ENCODE measurements around the gene NRROS.

Gene NRROS

GRCh38 chr3:196625331-196625730 is 14.2 kb upstream of the NRROS start:
- Histone ChIP-seq H2BK120ac (ENCODE audit: low read depth, low read length) (no peak overlapping the region), H3K36me3 (ENCODE audit: control insufficient read depth, insufficient read depth, low read length) (no peaks in the 10 kb centered on the region), H4K5ac (ENCODE audit: low read length) (no peak overlapping the region), H4K8ac (ENCODE audit: low read depth, low read length) (no peak overlapping the region), H2BK15ac (replicated peaks; ENCODE audit: low read depth) (no peak overlapping the region), H3K79me2 (ENCODE audit: control insufficient read depth, insufficient read depth, low read length) (no peaks in the 10 kb centered on the region), H3K4me3 (ENCODE audit: low read length) (no peak overlapping the region), H3K56ac (ENCODE audit: low read length) (no peak overlapping the region), H3K4me2 (ENCODE audit: low read length) (no peak overlapping the region), H3K9ac (ENCODE audit: low read length) (no peak overlapping the region), H3K23ac (ENCODE audit: low read length) (no peak overlapping the region), H3K4ac (ENCODE audit: low read depth, low read length) (no peak overlapping the region), H3K27me3 (ENCODE audit: insufficient read depth, low read length, poor library complexity) (no peaks in the 10 kb centered on the region), H3K27ac (ENCODE audit: low read depth, low read length) (no peak overlapping the region), H2BK5ac (ENCODE audit: low read length) (no peak overlapping the region), H2AK5ac (ENCODE audit: low read length) (no peak overlapping the region), H3K4me1 (ENCODE audit: control insufficient read depth, low read depth, low read length) (no peaks in the 10 kb centered on the region), H3K18ac (ENCODE audit: low read length) (no peak overlapping the region), H3K79me1 (ENCODE audit: low read length) (no peaks in the 10 kb centered on the region)
- no peak for DNase-seq
- no CpG with 5 or more reads among the region's 6 CpGs for WGBS (ENCODE audit: extremely low coverage, insufficient coverage, low lambda C conversion rate)

DNA sequence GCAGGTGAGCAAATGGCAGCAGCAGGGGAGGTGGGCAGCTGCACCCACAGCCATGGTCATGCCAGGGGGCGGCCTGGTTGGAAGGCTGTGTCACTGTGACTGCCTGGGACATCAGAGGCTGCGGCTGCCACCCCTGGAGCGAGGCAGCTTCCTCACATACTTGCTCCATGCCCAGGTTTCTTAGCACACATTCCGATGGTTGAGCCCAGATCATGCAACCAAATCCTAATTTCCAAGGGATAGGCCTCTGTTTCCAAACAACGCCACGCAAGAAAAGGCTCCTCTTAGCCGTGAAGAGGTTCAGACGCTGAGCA is 11.6 kb upstream of the NRROS start:
- Histone ChIP-seq H3K23ac (ENCODE audit: low read length) (no peak overlapping the region), H4K5ac (ENCODE audit: low read length) (no peak overlapping the region), H3K9ac (ENCODE audit: low read length) (no peak overlapping the region), H2BK5ac (ENCODE audit: low read length) (no peak overlapping the region), H4K8ac (ENCODE audit: low read depth, low read length) (no peak overlapping the region), H3K36me3 (ENCODE audit: control insufficient read depth, insufficient read depth, low read length) (no peaks in the 10 kb centered on the region), H3K27me3 (ENCODE audit: insufficient read depth, low read length, poor library complexity) (no peaks in the 10 kb centered on the region), H3K56ac (ENCODE audit: low read length) (peak overlapping the region; percentile 52), H2AK5ac (ENCODE audit: low read length) (no peak overlapping the region), H2BK15ac (replicated peaks; ENCODE audit: low read depth) (no peak overlapping the region), H2BK120ac (ENCODE audit: low read depth, low read length) (no peak overlapping the region), H3K27ac (ENCODE audit: low read depth, low read length) (no peak overlapping the region), H3K4me2 (ENCODE audit: low read length) (no peak overlapping the region), H3K18ac (ENCODE audit: low read length) (no peak overlapping the region), H3K4me1 (ENCODE audit: control insufficient read depth, low read depth, low read length) (peaks cover 3% of the 10 kb centered on the region), H3K4ac (ENCODE audit: low read depth, low read length) (no peak overlapping the region), H3K79me1 (ENCODE audit: low read length) (no peaks in the 10 kb centered on the region), H3K79me2 (ENCODE audit: control insufficient read depth, insufficient read depth, low read length) (no peaks in the 10 kb centered on the region), H3K4me3 (ENCODE audit: low read length) (no peak overlapping the region)
- WGBS (ENCODE audit: extremely low coverage, insufficient coverage, low lambda C conversion rate): no CpG with 5 or more reads among the region's 8 CpGs
- no peak for DNase-seq

- H3K27ac ChIP-seq (ENCODE audit: low read depth, low read length): no peak overlapping the region
- no peaks in the 10 kb centered on the region for H3K79me2 ChIP-seq (ENCODE audit: control insufficient read depth, insufficient read depth, low read length)
- WGBS (ENCODE audit: extremely low coverage, insufficient coverage, low lambda C conversion rate): no CpG with 5 or more reads among the region's 2 CpGs
- no peak overlapping the region for H3K9ac ChIP-seq (ENCODE audit: low read length)
- H2BK120ac ChIP-seq (ENCODE audit: low read depth, low read length): no peak overlapping the region
- H3K27me3 ChIP-seq (ENCODE audit: insufficient read depth, low read length, poor library complexity): no peaks in the 10 kb centered on the region
- H3K4me1 ChIP-seq (ENCODE audit: control insufficient read depth, low read depth, low read length): peaks cover 3% of the 10 kb centered on the region
- H3K4me2 ChIP-seq (ENCODE audit: low read length): no peak overlapping the region
- H3K36me3 ChIP-seq (ENCODE audit: control insufficient read depth, insufficient read depth, low read length): no peaks in the 10 kb centered on the region
- H4K8ac ChIP-seq (ENCODE audit: low read depth, low read length): no peak overlapping the region
- no peaks in the 10 kb centered on the region for H3K79me1 ChIP-seq (ENCODE audit: low read length)
- H2AK5ac ChIP-seq (ENCODE audit: low read length): no peak overlapping the region
- H3K4me3 ChIP-seq (ENCODE audit: low read length): no peak overlapping the region
- H2BK5ac ChIP-seq (ENCODE audit: low read length): no peak overlapping the region
- no peak overlapping the region for H3K18ac ChIP-seq (ENCODE audit: low read length)
- H4K5ac ChIP-seq (ENCODE audit: low read length): no peak overlapping the region
- no peak overlapping the region for H3K23ac ChIP-seq (ENCODE audit: low read length)
- no peak overlapping the region for H2BK15ac ChIP-seq (replicated peaks; ENCODE audit: low read depth)
- no peak for DNase-seq
- no peak overlapping the region for H3K56ac ChIP-seq (ENCODE audit: low read length)
- H3K4ac ChIP-seq (ENCODE audit: low read depth, low read length): no peak overlapping the region
Observed at GRCh38 chr3:196629228-196629627, 10.3 kb upstream of the NRROS start.

DNA sequence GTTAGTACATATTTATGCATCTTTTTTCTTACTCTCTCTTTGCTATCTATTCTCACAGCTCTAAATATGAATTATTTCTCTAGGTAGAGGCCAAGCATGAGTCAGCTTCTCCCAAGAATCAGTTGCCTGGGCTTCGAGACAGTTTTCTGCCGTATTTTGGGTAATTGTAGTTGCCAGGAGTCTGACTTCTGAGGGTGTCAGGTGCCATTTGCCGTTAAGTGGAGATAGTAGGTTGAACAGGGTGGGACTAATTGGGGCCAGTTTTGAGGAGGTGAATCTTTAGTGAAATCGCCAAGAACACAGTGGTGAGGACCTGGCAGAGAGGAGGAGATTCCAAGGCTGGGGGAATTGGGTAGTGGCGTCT is 7.8 kb upstream of the NRROS start:
- peak overlapping the region; percentile 32 for H2BK120ac ChIP-seq (ENCODE audit: low read depth, low read length)
- no peaks in the 10 kb centered on the region for H3K79me2 ChIP-seq (ENCODE audit: control insufficient read depth, insufficient read depth, low read length)
- H3K18ac ChIP-seq (ENCODE audit: low read length): peak overlapping the region; percentile 33
- H3K4me3 ChIP-seq (ENCODE audit: low read length): peak overlapping the region; percentile 51
- no peak overlapping the region for H2BK15ac ChIP-seq (replicated peaks; ENCODE audit: low read depth)
- no CpG with 5 or more reads among the region's 5 CpGs for whole genome bisulfite sequencing (ENCODE audit: extremely low coverage, insufficient coverage, low lambda C conversion rate)
- H3K4me1 ChIP-seq (ENCODE audit: control insufficient read depth, low read depth, low read length): peaks cover 3% of the 10 kb centered on the region
- no peak overlapping the region for H3K23ac ChIP-seq (ENCODE audit: low read length)
- peak overlapping the region; percentile 92 for H3K9ac ChIP-seq (ENCODE audit: low read length)
- peak overlapping the region; percentile 56 for H3K4ac ChIP-seq (ENCODE audit: low read depth, low read length)
- H3K4me2 ChIP-seq (ENCODE audit: low read length): peak overlapping the region; percentile 73
- H4K5ac ChIP-seq (ENCODE audit: low read length): peak overlapping the region; percentile 77
- H3K79me1 ChIP-seq (ENCODE audit: low read length): no peaks in the 10 kb centered on the region
- H3K27ac ChIP-seq (ENCODE audit: low read depth, low read length): peak overlapping the region; percentile 99
- H3K56ac ChIP-seq (ENCODE audit: low read length): peak overlapping the region; percentile 98
- DNase-seq: no peak
- H2AK5ac ChIP-seq (ENCODE audit: low read length): peak overlapping the region; percentile 5
- peak overlapping the region; percentile 88 for H2BK5ac ChIP-seq (ENCODE audit: low read length)
- H4K8ac ChIP-seq (ENCODE audit: low read depth, low read length): no peak overlapping the region
- H3K36me3 ChIP-seq (ENCODE audit: control insufficient read depth, insufficient read depth, low read length): no peaks in the 10 kb centered on the region
- no peaks in the 10 kb centered on the region for H3K27me3 ChIP-seq (ENCODE audit: insufficient read depth, low read length, poor library complexity)

DNA sequence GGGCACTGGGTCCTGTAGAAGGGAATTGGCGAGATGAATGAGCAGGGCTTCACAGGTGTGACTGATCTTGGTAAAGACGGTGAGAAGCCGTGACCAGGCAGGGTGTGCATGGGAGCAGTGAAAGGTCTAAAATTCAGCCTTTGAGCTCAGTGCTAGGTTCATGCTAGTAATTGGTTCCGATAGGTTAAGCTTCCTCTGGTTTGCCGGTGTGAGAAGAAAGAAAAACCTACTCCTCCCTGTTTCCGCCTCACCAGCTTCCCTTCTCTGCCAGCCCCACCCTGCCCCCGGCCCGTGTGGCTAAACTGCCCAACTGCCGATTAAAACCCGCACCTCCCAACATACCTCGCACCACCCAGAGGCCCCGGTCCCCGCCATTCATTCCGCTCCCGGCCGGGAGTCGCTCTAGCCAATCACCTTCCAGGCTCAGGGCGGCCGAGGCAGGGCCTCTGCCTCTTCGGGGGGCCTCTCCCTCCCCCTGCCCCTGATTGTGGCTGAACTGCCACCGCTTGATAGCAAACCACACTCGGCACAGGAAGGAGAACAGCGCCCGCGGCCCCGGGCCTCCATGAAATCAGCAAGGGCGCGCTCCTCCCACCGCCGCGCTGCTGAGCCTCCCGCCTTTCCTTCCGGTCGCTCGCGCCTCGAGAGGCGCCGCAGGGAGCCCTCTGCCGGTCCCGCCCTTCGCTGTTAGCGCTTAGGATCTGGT is 7.3 kb upstream of the NRROS start:
- no peaks in the 10 kb centered on the region for H3K79me2 ChIP-seq (ENCODE audit: control insufficient read depth, insufficient read depth, low read length)
- peak overlapping the region; percentile 33 for H3K18ac ChIP-seq (ENCODE audit: low read length)
- H3K4ac ChIP-seq (ENCODE audit: low read depth, low read length): peak overlapping the region; percentile 89
- no peak overlapping the region for H2BK15ac ChIP-seq (replicated peaks; ENCODE audit: low read depth)
- peak overlapping the region; percentile 15 for H3K23ac ChIP-seq (ENCODE audit: low read length)
- WGBS (ENCODE audit: extremely low coverage, insufficient coverage, low lambda C conversion rate): no CpG with 5 or more reads among the region's 43 CpGs
- DNase-seq: peak; percentile 97
- H3K4me1 ChIP-seq (ENCODE audit: control insufficient read depth, low read depth, low read length): peaks cover 3% of the 10 kb centered on the region
- peak overlapping the region; percentile 98 for H3K56ac ChIP-seq (ENCODE audit: low read length)
- peak overlapping the region; percentile 88 for H2BK5ac ChIP-seq (ENCODE audit: low read length)
- H2AK5ac ChIP-seq (ENCODE audit: low read length): peak overlapping the region; percentile 5
- H2BK120ac ChIP-seq (ENCODE audit: low read depth, low read length): peak overlapping the region; percentile 73
- peak overlapping the region; percentile 99 for H3K27ac ChIP-seq (ENCODE audit: low read depth, low read length)
- H3K4me2 ChIP-seq (ENCODE audit: low read length): peak overlapping the region; percentile 73
- H3K9ac ChIP-seq (ENCODE audit: low read length): peak overlapping the region; percentile 92
- no peak overlapping the region for H4K8ac ChIP-seq (ENCODE audit: low read depth, low read length)
- no peaks in the 10 kb centered on the region for H3K36me3 ChIP-seq (ENCODE audit: control insufficient read depth, insufficient read depth, low read length)
- H4K5ac ChIP-seq (ENCODE audit: low read length): peak overlapping the region; percentile 77
- H3K27me3 ChIP-seq (ENCODE audit: insufficient read depth, low read length, poor library complexity): no peaks in the 10 kb centered on the region
- H3K4me3 ChIP-seq (ENCODE audit: low read length): peak overlapping the region; percentile 51
- H3K79me1 ChIP-seq (ENCODE audit: low read length): no peaks in the 10 kb centered on the region

DNA sequence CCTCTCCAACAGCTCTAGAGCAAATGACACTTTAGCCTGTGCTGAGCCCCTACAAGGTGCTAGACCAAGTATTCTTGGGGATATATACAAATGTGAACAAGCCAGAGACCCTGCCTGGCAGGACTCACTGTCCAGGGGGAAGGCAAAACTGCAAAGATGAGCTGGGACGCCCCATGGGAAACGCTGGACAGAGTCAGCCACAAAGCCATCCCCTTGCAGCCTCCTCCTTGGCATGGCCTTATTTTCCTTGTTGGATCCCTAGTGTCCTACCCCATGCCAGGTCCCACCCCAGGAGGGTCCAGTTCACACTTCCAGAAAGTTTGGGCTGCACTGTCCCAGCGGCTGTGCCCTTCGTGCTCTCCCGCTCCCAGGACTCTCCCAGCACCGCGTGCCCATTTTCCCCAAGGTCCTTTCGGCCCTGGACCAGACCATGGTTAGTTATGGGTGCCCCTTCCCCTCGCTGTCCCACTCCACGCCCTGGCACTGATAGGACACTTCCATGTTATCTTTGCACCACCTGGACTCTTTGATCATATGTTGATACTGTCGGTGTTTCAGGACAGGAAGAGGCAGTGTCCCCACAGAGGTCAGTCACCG is 5.8 kb upstream of the NRROS start:
- WGBS (ENCODE audit: extremely low coverage, insufficient coverage, low lambda C conversion rate): no CpG with 5 or more reads among the region's 12 CpGs
- no peak overlapping the region for H3K4me2 ChIP-seq (ENCODE audit: low read length)
- no peaks in the 10 kb centered on the region for H3K79me2 ChIP-seq (ENCODE audit: control insufficient read depth, insufficient read depth, low read length)
- H3K9ac ChIP-seq (ENCODE audit: low read length): no peak overlapping the region
- H3K27me3 ChIP-seq (ENCODE audit: insufficient read depth, low read length, poor library complexity): no peaks in the 10 kb centered on the region
- H2AK5ac ChIP-seq (ENCODE audit: low read length): no peak overlapping the region
- peaks cover 3% of the 10 kb centered on the region for H3K4me1 ChIP-seq (ENCODE audit: control insufficient read depth, low read depth, low read length)
- no peak overlapping the region for H3K23ac ChIP-seq (ENCODE audit: low read length)
- H2BK120ac ChIP-seq (ENCODE audit: low read depth, low read length): no peak overlapping the region
- H3K27ac ChIP-seq (ENCODE audit: low read depth, low read length): no peak overlapping the region
- H3K79me1 ChIP-seq (ENCODE audit: low read length): no peaks in the 10 kb centered on the region
- H3K56ac ChIP-seq (ENCODE audit: low read length): peak overlapping the region; percentile 25
- no peak overlapping the region for H3K4ac ChIP-seq (ENCODE audit: low read depth, low read length)
- DNase-seq: no peak
- no peak overlapping the region for H4K8ac ChIP-seq (ENCODE audit: low read depth, low read length)
- H4K5ac ChIP-seq (ENCODE audit: low read length): no peak overlapping the region
- H3K36me3 ChIP-seq (ENCODE audit: control insufficient read depth, insufficient read depth, low read length): no peaks in the 10 kb centered on the region
- H3K18ac ChIP-seq (ENCODE audit: low read length): no peak overlapping the region
- no peak overlapping the region for H2BK15ac ChIP-seq (replicated peaks; ENCODE audit: low read depth)
- no peak overlapping the region for H3K4me3 ChIP-seq (ENCODE audit: low read length)
- no peak overlapping the region for H2BK5ac ChIP-seq (ENCODE audit: low read length)
